HG02884 (cell line): Measurements from ENCODE around the gene SOX12.
"Not testable (repeated sequence)": the region's sequence is repeated elsewhere in the genome, so short reads cannot be mapped to it uniquely, and the experiment has no call there.

Experiments used
- ATAC-seq: cut with Tn5 transposase; IDR thresholded peaks from one replicate; pipeline ENCODE4 v1.9.1; 2021; ENCODE audit warnings: mild to moderate bottlenecking, moderate library complexity; ENCODE audit not compliant: unreplicated experiment

The SOX12 gene

GRCh38 chr20:328027-328974 lies 2.9 kb downstream of the SOX12 start:
- no peak for ATAC-seq

- ATAC-seq, result no peak
Observed at GRCh38 chr20:328975-329695, 3.8 kb downstream of the SOX12 start.

- no peak for ATAC-seq
Observed at GRCh38 chr20:329851-330232, 4.5 kb downstream of the SOX12 start.

GRCh38 chr20:330233-331149 lies 5.1 kb downstream of the SOX12 start:
- ATAC-seq, result no peak

GRCh38 chr20:334578-334977 lies 9.2 kb downstream of the SOX12 start:
- no peak for ATAC-seq

- ATAC-seq, result not testable (repeated sequence)
Observed at GRCh38 chr20:336040-336439, 10.7 kb downstream of the SOX12 start.

GRCh38 chr20:341682-342081 lies 16.3 kb downstream of the SOX12 start:
- ATAC-seq, result no peak

GRCh38 chr20:343107-343506 lies 17.8 kb downstream of the SOX12 start:
- ATAC-seq, result no peak

GRCh38 chr20:346033-346639 lies 20.8 kb downstream of the SOX12 start:
- ATAC-seq, result no peak

- ATAC-seq, result no peak
Observed at GRCh38 chr20:346640-347316, 21.4 kb downstream of the SOX12 start, which contains the start of gene NRSN2. TSS of gene NRSN2 (plus strand) at chr20:347111. CDS start at chr20:349644, 2,533 bp downstream.

- ATAC-seq, result peak; percentile 2
Observed at GRCh38 chr20:347317-347639, 21.9 kb downstream of the SOX12 start.

GRCh38 chr20:347640-348484 lies 22.5 kb downstream of the SOX12 start:
- ATAC-seq, result peak; percentile 80

GRCh38 chr20:348972-349841 lies 23.9 kb downstream of the SOX12 start:
- ATAC-seq, result no peak

GRCh38 chr20:353166-353565 lies 27.8 kb downstream of the SOX12 start:
- ATAC-seq, result no peak

GRCh38 chr20:354298-354977 lies 29.1 kb downstream of the SOX12 start:
- ATAC-seq, result peak; percentile 74

- ATAC-seq, result not testable (repeated sequence)
Observed at GRCh38 chr20:356154-356553, 30.8 kb downstream of the SOX12 start.

- no peak for ATAC-seq
Observed at GRCh38 chr20:356745-357144, 31.4 kb downstream of the SOX12 start.
